Measurements from ENCODE around the gene CTBP1.
"Not testable (repeated sequence)": the region's sequence is repeated elsewhere in the genome, so short reads cannot be mapped to it uniquely, and the experiment has no call there.

Gene CTBP1

GRCh38 chr4:1236836-1237235 lies 12.1 kb downstream of the CTBP1 start:
- DNase-seq (ENCODE audit: low spot score), result not testable (repeated sequence)

GRCh38 chr4:1236103-1236641 lies 12.8 kb downstream of the CTBP1 start:
- no peak overlapping the region for H3K4me3 ChIP-seq (ENCODE audit: low read length in 2 of 2)
- no peak overlapping the region for H3K4me2 ChIP-seq (ENCODE audit: insufficient read depth, low read length, poor library complexity, severe bottlenecking)
- no peak overlapping the region for H2BK12ac ChIP-seq (ENCODE audit: low read length)
- no peak overlapping the region for H3K23ac ChIP-seq (ENCODE audit: low read depth, low read length, poor library complexity)
- no peak overlapping the region for H3K9ac ChIP-seq (ENCODE audit: low read depth, low read length, poor library complexity)
- no peak overlapping the region for H3K4ac ChIP-seq (ENCODE audit: low read length)
- H4K8ac ChIP-seq (ENCODE audit: low read depth, low read length), result peak overlapping the region; percentile 86
- peaks cover 0 to 2% of the 10 kb centered on the region in 2 donors for H3K9me3 ChIP-seq (replicated peaks in 1 of 2; ENCODE audit: control insufficient read depth in 2 of 2, insufficient read depth in 1 of 2, low read depth in 1 of 2, low read length in 2 of 2)
- peak overlapping the region; percentile 39 for H2BK5ac ChIP-seq (ENCODE audit: low read length)
- no peak overlapping the region for H3K18ac ChIP-seq (ENCODE audit: low read length)
- no peak overlapping the region for H3K27ac ChIP-seq (replicated peaks; ENCODE audit: low read length)
- H3K4me1 ChIP-seq (ENCODE audit: control insufficient read depth in 2 of 2, insufficient read depth in 1 of 2, low read depth in 1 of 2, low read length in 2 of 2), result peaks cover 0 to 16% of the 10 kb centered on the region in 2 donors
- no CpG with 5 or more reads among the region's 19 CpGs for WGBS, 2 donors (ENCODE audit: extremely low coverage in 2 of 2, insufficient read length in 2 of 2, insufficient replicate concordance in 1 of 2)
- DNase-seq (ENCODE audit: low spot score), result no peak
- H3K14ac ChIP-seq (ENCODE audit: low read length), result no peak overlapping the region
- no peak overlapping the region for H2BK15ac ChIP-seq (ENCODE audit: low read length)
- H3K27me3 ChIP-seq (ENCODE audit: control insufficient read depth in 3 of 3, insufficient read depth in 3 of 3, low read depth in 1 of 3, low read length in 3 of 3), result peaks cover 0 to 2% (median 0%) of the 10 kb centered on the region in 3 experiments
- H4K91ac ChIP-seq (ENCODE audit: low read depth, low read length, poor library complexity), result no peak overlapping the region
- H2AK5ac ChIP-seq (ENCODE audit: low read depth, low read length), result no peak overlapping the region
- H3K79me1 ChIP-seq (ENCODE audit: low read depth, low read length), result peaks cover 49% of the 10 kb centered on the region
- peaks cover 69 to 88% of the 10 kb centered on the region in 2 donors for H3K36me3 ChIP-seq (replicated peaks in 1 of 2; ENCODE audit: control insufficient read depth in 2 of 2, insufficient read depth in 2 of 2, low read length in 2 of 2)
- H2AFZ ChIP-seq (ENCODE audit: low read length), result no peak overlapping the region
- no peak overlapping the region for H2BK120ac ChIP-seq (ENCODE audit: low read depth, low read length)

More at GRCh38 chr4:1236836-1237235, 12.1 kb downstream of the CTBP1 start:
- H3K18ac ChIP-seq (ENCODE audit: low read length); H2BK5ac ChIP-seq (ENCODE audit: low read length); H2BK120ac ChIP-seq (ENCODE audit: low read depth, low read length); H3K4ac ChIP-seq (ENCODE audit: low read length); H3K27me3 ChIP-seq (ENCODE audit: control insufficient read depth in 3 of 3, insufficient read depth in 3 of 3, low read depth in 1 of 3, low read length in 3 of 3); H3K4me2 ChIP-seq (ENCODE audit: insufficient read depth, low read length, poor library complexity, severe bottlenecking); H4K8ac ChIP-seq (ENCODE audit: low read depth, low read length); H4K91ac ChIP-seq (ENCODE audit: low read depth, low read length, poor library complexity); H2BK12ac ChIP-seq (ENCODE audit: low read length); H2BK15ac ChIP-seq (ENCODE audit: low read length); H2AFZ ChIP-seq (ENCODE audit: low read length); H3K4me3 ChIP-seq (ENCODE audit: low read length in 2 of 2); H3K14ac ChIP-seq (ENCODE audit: low read length); H3K9me3 ChIP-seq (replicated peaks in 1 of 2; ENCODE audit: control insufficient read depth in 2 of 2, insufficient read depth in 1 of 2, low read depth in 1 of 2, low read length in 2 of 2); H3K23ac ChIP-seq (ENCODE audit: low read depth, low read length, poor library complexity); H3K27ac ChIP-seq (replicated peaks; ENCODE audit: low read length); H2AK5ac ChIP-seq (ENCODE audit: low read depth, low read length): not testable (repeated sequence)
- Histone ChIP-seq H3K9ac (ENCODE audit: low read depth, low read length, poor library complexity) (peak overlapping the region; percentile 12), H3K4me1 (ENCODE audit: control insufficient read depth in 2 of 2, insufficient read depth in 1 of 2, low read depth in 1 of 2, low read length in 2 of 2) (peaks cover 0 to 16% of the 10 kb centered on the region in 2 donors), H3K36me3 (replicated peaks in 1 of 2; ENCODE audit: control insufficient read depth in 2 of 2, insufficient read depth in 2 of 2, low read length in 2 of 2) (peaks cover 66 to 88% of the 10 kb centered on the region in 2 donors), H3K79me1 (ENCODE audit: low read depth, low read length) (peaks cover 46% of the 10 kb centered on the region)
- no CpG with 5 or more reads among the region's 13 CpGs for WGBS, 2 donors (ENCODE audit: extremely low coverage in 2 of 2, insufficient read length in 2 of 2, insufficient replicate concordance in 1 of 2)

DNA sequence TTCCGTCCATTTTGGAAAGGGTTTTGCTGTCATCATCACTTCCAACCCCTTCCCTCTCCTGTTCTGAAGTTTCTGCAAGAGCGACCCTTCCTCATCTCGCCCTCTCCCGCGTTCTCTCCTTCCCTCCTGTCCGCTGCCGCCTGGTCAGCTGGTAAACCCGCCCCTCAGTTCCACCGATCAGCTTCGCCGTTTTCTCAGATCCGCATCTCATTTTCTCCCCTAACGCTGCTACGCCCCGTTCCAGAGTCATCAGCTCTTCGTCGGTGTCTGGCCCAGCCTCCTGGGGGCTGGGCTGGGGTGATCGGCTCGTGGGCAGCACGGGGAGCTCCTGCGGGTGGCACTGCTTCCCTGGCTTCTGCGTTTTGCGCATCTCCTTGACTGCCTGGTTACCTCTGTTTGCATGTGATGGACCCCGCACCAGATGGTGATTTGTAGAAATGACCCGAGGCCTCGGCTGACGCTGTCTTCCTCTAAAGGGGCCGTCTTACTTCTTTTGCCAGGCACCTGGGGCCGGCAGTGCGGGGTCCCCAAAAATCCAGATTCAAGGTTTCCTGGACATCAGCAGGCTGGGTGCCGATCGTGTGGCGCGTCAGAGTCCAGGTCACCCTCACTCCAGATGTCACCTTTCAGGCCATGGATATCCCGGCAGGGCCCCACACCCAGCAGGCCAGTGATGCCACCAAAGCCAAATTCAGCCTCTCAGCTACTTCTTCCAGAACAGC lies 13.4 kb downstream of the CTBP1 start:
- no peak for DNase-seq (ENCODE audit: low spot score)
- H3K23ac ChIP-seq (ENCODE audit: low read depth, low read length, poor library complexity), result no peak overlapping the region

GRCh38 chr4:1234811-1235292 lies 14.1 kb downstream of the CTBP1 start:
- no peak overlapping the region for H3K27ac ChIP-seq (replicated peaks; ENCODE audit: low read length)
- peaks cover 0 to 16% of the 10 kb centered on the region in 2 donors for H3K4me1 ChIP-seq (ENCODE audit: control insufficient read depth in 2 of 2, insufficient read depth in 1 of 2, low read depth in 1 of 2, low read length in 2 of 2)

More for the DNA sequence above, 13.4 kb downstream of the CTBP1 start:
- H3K4me3 ChIP-seq (ENCODE audit: low read length in 2 of 2), result no peak overlapping the region
- no CpG with 5 or more reads among the region's 35 CpGs for WGBS, 2 donors (ENCODE audit: extremely low coverage in 2 of 2, insufficient read length in 2 of 2, insufficient replicate concordance in 1 of 2)
- no peak overlapping the region for H3K27ac ChIP-seq (replicated peaks; ENCODE audit: low read length)
- peaks cover 0 to 16% of the 10 kb centered on the region in 2 donors for H3K4me1 ChIP-seq (ENCODE audit: control insufficient read depth in 2 of 2, insufficient read depth in 1 of 2, low read depth in 1 of 2, low read length in 2 of 2)
- H2AFZ ChIP-seq (ENCODE audit: low read length), result no peak overlapping the region
- H3K79me1 ChIP-seq (ENCODE audit: low read depth, low read length), result peaks cover 44% of the 10 kb centered on the region
- no peak overlapping the region for H2AK5ac ChIP-seq (ENCODE audit: low read depth, low read length)
- H3K4ac ChIP-seq (ENCODE audit: low read length), result no peak overlapping the region
- no peak overlapping the region for H2BK120ac ChIP-seq (ENCODE audit: low read depth, low read length)
- H3K14ac ChIP-seq (ENCODE audit: low read length), result no peak overlapping the region
- H3K9me3 ChIP-seq (replicated peaks in 1 of 2; ENCODE audit: control insufficient read depth in 2 of 2, insufficient read depth in 1 of 2, low read depth in 1 of 2, low read length in 2 of 2), result peaks cover 0 to 2% of the 10 kb centered on the region in 2 donors
- no peak overlapping the region for H3K18ac ChIP-seq (ENCODE audit: low read length)
- H3K4me2 ChIP-seq (ENCODE audit: insufficient read depth, low read length, poor library complexity, severe bottlenecking), result no peak overlapping the region
- peaks cover 69 to 88% of the 10 kb centered on the region in 2 donors for H3K36me3 ChIP-seq (replicated peaks in 1 of 2; ENCODE audit: control insufficient read depth in 2 of 2, insufficient read depth in 2 of 2, low read length in 2 of 2)
- no peak overlapping the region for H2BK12ac ChIP-seq (ENCODE audit: low read length)
- peak overlapping the region; percentile 53 for H2BK5ac ChIP-seq (ENCODE audit: low read length)
- H4K8ac ChIP-seq (ENCODE audit: low read depth, low read length), result peak overlapping the region; percentile 86
- no peak overlapping the region for H4K91ac ChIP-seq (ENCODE audit: low read depth, low read length, poor library complexity)
- no peak overlapping the region for H3K9ac ChIP-seq (ENCODE audit: low read depth, low read length, poor library complexity)
- H2BK15ac ChIP-seq (ENCODE audit: low read length), result no peak overlapping the region
- peaks cover 0 to 2% (median 0%) of the 10 kb centered on the region in 3 experiments for H3K27me3 ChIP-seq (ENCODE audit: control insufficient read depth in 3 of 3, insufficient read depth in 3 of 3, low read depth in 1 of 3, low read length in 3 of 3)

More at GRCh38 chr4:1234811-1235292, 14.1 kb downstream of the CTBP1 start:
- no CpG with 5 or more reads among the region's 24 CpGs for WGBS, 2 donors (ENCODE audit: extremely low coverage in 2 of 2, insufficient read length in 2 of 2, insufficient replicate concordance in 1 of 2)
- H3K4me3 ChIP-seq (ENCODE audit: low read length in 2 of 2), result peak overlapping the region in 1 of 2 donors; percentile 10
- DNase-seq (ENCODE audit: low spot score), result no peak
- no peak overlapping the region for H2AK5ac ChIP-seq (ENCODE audit: low read depth, low read length)
- peak overlapping the region; percentile 53 for H2BK5ac ChIP-seq (ENCODE audit: low read length)
- no peak overlapping the region for H3K4me2 ChIP-seq (ENCODE audit: insufficient read depth, low read length, poor library complexity, severe bottlenecking)
- no peak overlapping the region for H2BK15ac ChIP-seq (ENCODE audit: low read length)
- H3K23ac ChIP-seq (ENCODE audit: low read depth, low read length, poor library complexity), result peak overlapping the region; percentile 85
- peaks cover 0 to 2% of the 10 kb centered on the region in 2 donors for H3K9me3 ChIP-seq (replicated peaks in 1 of 2; ENCODE audit: control insufficient read depth in 2 of 2, insufficient read depth in 1 of 2, low read depth in 1 of 2, low read length in 2 of 2)
- peaks cover 51% of the 10 kb centered on the region for H3K79me1 ChIP-seq (ENCODE audit: low read depth, low read length)
- no peak overlapping the region for H3K14ac ChIP-seq (ENCODE audit: low read length)
- H3K18ac ChIP-seq (ENCODE audit: low read length), result no peak overlapping the region
- H3K9ac ChIP-seq (ENCODE audit: low read depth, low read length, poor library complexity), result no peak overlapping the region
- H3K4ac ChIP-seq (ENCODE audit: low read length), result no peak overlapping the region
- H3K27me3 ChIP-seq (ENCODE audit: control insufficient read depth in 3 of 3, insufficient read depth in 3 of 3, low read depth in 1 of 3, low read length in 3 of 3), result peaks cover 0 to 2% (median 0%) of the 10 kb centered on the region in 3 experiments
- no peak overlapping the region for H2BK120ac ChIP-seq (ENCODE audit: low read depth, low read length)
- H4K8ac ChIP-seq (ENCODE audit: low read depth, low read length), result no peak overlapping the region
- H3K36me3 ChIP-seq (replicated peaks in 1 of 2; ENCODE audit: control insufficient read depth in 2 of 2, insufficient read depth in 2 of 2, low read length in 2 of 2), result peaks cover 74 to 92% of the 10 kb centered on the region in 2 donors
- H2AFZ ChIP-seq (ENCODE audit: low read length), result no peak overlapping the region
- H2BK12ac ChIP-seq (ENCODE audit: low read length), result peak overlapping the region; percentile 41
- no peak overlapping the region for H4K91ac ChIP-seq (ENCODE audit: low read depth, low read length, poor library complexity)

Measured in neuronal stem cell (in vitro differentiated cells).